Neuron (in vitro differentiated cells): ENCODE data around the gene OFD1.

ENCODE experiments used
- H2AFZ ChIP-seq: one replicate; pipeline ENCODE4 v1.6.1; 2013; ENCODE audit warnings: low read depth, mild to moderate bottlenecking, inconsistent platforms, low read length, moderate library complexity
- H3K27me3 ChIP-seq: one replicate; pipeline ENCODE4 v1.6.1; 2013; ENCODE audit warnings: low read length; ENCODE audit not compliant: insufficient read depth
- H3K36me3 ChIP-seq: one replicate; pipeline ENCODE4 v1.6.1; 2013; ENCODE audit warnings: low read length; ENCODE audit not compliant: insufficient read depth
- H3K4me1 ChIP-seq: one replicate; pipeline ENCODE4 v1.6.1; 2013; ENCODE audit warnings: low read length; ENCODE audit not compliant: insufficient read depth
- H3K4me3 ChIP-seq: 2 replicates; pipeline ENCODE4 v1.5.1; 2013; ENCODE audit warnings: mild to moderate bottlenecking, low read length, moderate library complexity
- H3K9me3 ChIP-seq: one replicate; pipeline ENCODE4 v1.6.1; 2013; ENCODE audit warnings: low read length

Gene OFD1

GRCh38 chrX:13798184-13798583 lies 63.6 kb downstream of the OFD1 start:
- Histone ChIP-seq H2AFZ (no peak overlapping the region), H3K4me3 (no peak overlapping the region), H3K9me3 (peaks cover 6% of the 10 kb centered on the region), H3K36me3 (peaks cover 6% of the 10 kb centered on the region), H3K4me1 (no peaks in the 10 kb centered on the region), H3K27me3 (no peaks in the 10 kb centered on the region)

GRCh38 chrX:13803116-13803515 lies 68.6 kb downstream of the OFD1 start:
- Histone ChIP-seq H3K27me3 (no peaks in the 10 kb centered on the region), H3K4me3 (no peak overlapping the region), H3K36me3 (peaks cover 10% of the 10 kb centered on the region), H2AFZ (no peak overlapping the region), H3K4me1 (no peaks in the 10 kb centered on the region), H3K9me3 (peaks cover 6% of the 10 kb centered on the region)

GRCh38 chrX:13805241-13805640 lies 70.7 kb downstream of the OFD1 start:
- Histone ChIP-seq H2AFZ (no peak overlapping the region), H3K4me3 (no peak overlapping the region), H3K27me3 (no peaks in the 10 kb centered on the region), H3K9me3 (no peaks in the 10 kb centered on the region), H3K36me3 (peaks cover 8% of the 10 kb centered on the region), H3K4me1 (no peaks in the 10 kb centered on the region)

GRCh38 chrX:13808293-13808692 lies 73.7 kb downstream of the OFD1 start:
- no peaks in the 10 kb centered on the region for H3K4me1 ChIP-seq
- no peak overlapping the region for H2AFZ ChIP-seq
- H3K27me3 ChIP-seq: no peaks in the 10 kb centered on the region
- H3K9me3 ChIP-seq: peaks cover 2% of the 10 kb centered on the region
- peaks cover 15% of the 10 kb centered on the region for H3K36me3 ChIP-seq
- no peak overlapping the region for H3K4me3 ChIP-seq

GRCh38 chrX:13808865-13809264 lies 74.3 kb downstream of the OFD1 start:
- Histone ChIP-seq H3K27me3 (no peaks in the 10 kb centered on the region), H3K4me1 (no peaks in the 10 kb centered on the region), H3K9me3 (peaks cover 2% of the 10 kb centered on the region), H3K4me3 (no peak overlapping the region), H2AFZ (no peak overlapping the region), H3K36me3 (peaks cover 15% of the 10 kb centered on the region)

GRCh38 chrX:13815664-13816063 lies 81.1 kb downstream of the OFD1 start:
- no peak overlapping the region for H2AFZ ChIP-seq
- no peaks in the 10 kb centered on the region for H3K27me3 ChIP-seq
- H3K4me3 ChIP-seq: peak overlapping the region; percentile 81
- H3K4me1 ChIP-seq: peaks cover 12% of the 10 kb centered on the region
- peaks cover 4% of the 10 kb centered on the region for H3K36me3 ChIP-seq
- no peaks in the 10 kb centered on the region for H3K9me3 ChIP-seq

GRCh38 chrX:13816176-13816575 lies 81.6 kb downstream of the OFD1 start:
- no peaks in the 10 kb centered on the region for H3K27me3 ChIP-seq
- peak overlapping the region; percentile 81 for H3K4me3 ChIP-seq

GRCh38 chrX:13816643-13817627 lies 82.4 kb downstream of the OFD1 start, which contains the start of gene GPM6B:
Gene GPM6B, minus strand, starts transcription at chrX:13817093. Its CDS starts 189 bp downstream, at chrX:13816904.
- H3K36me3 ChIP-seq: peaks cover 4% of the 10 kb centered on the region
- H3K9me3 ChIP-seq: no peaks in the 10 kb centered on the region
- peaks cover 12% of the 10 kb centered on the region for H3K4me1 ChIP-seq
- peak within 1 kb of the TSS; percentile 81 for H3K4me3 ChIP-seq
- no peaks in the 10 kb centered on the region for H3K27me3 ChIP-seq
- no peak within 1 kb of the TSS for H2AFZ ChIP-seq

More at GRCh38 chrX:13816176-13816575, 81.6 kb downstream of the OFD1 start:
- H3K9me3 ChIP-seq: no peaks in the 10 kb centered on the region
- H3K4me1 ChIP-seq: peaks cover 12% of the 10 kb centered on the region
- H2AFZ ChIP-seq: no peak overlapping the region
- H3K36me3 ChIP-seq: peaks cover 4% of the 10 kb centered on the region
